SK-N-SH (cell line): ENCODE measurements around the gene HRH3. TPM values are rescaled to one million over a fixed set of nuclear protein-coding genes. Genes with fewer than 3 reads are reported as not detected.

ENCODE experiments used
- CTCF ChIA-PET: fragments of 300-600, 350-600 bp; formaldehyde crosslinking; extraction: SDS; loops from one replicate; lab custom pipeline; 2021; lab: Yijun Ruan, JAX
- POLR2A ChIA-PET: fragments of 350-600 bp; sonication (Branson Sonifier 250); formaldehyde crosslinking; extraction: SDS; loops from one replicate; lab custom pipeline; 2020; ENCODE audit warnings: antibody characterized with exemption, inconsistent platforms; lab: Yijun Ruan, JAX
- DNase-seq: peaks from one replicate; pipeline ENCODE4 v3.0.0; 2012
- H2AFZ ChIP-seq: fragments of 200-600 bp; sonication (generic); 2 replicates; pipeline ENCODE4 v1.8.1; 2016; ENCODE audit warnings: antibody characterized with exemption, mild to moderate bottlenecking, low read depth
- H3F3A ChIP-seq: fragments of 200-600 bp; sonication (generic); replicated peaks from 2 replicates; pipeline ENCODE3; 2016; ENCODE audit warnings: antibody characterized with exemption, mild to moderate bottlenecking; ENCODE audit not compliant: insufficient read depth
- H3K27ac ChIP-seq, 2 experiments: fragments of 200-500 bp in 1 of 2; fragments of 200-600 bp in 1 of 2; sonication (Bioruptor generic) in 1 of 2; sonication (generic), shearing (Covaris generic) in 1 of 2; 2 replicates each; pipeline versions ENCODE4 v1.5.1 to v1.6.1; 2014 to 2016; ENCODE audit warnings: low read depth in 2 of 2, inconsistent platforms in 1 of 2, low read length in 1 of 2, mild to moderate bottlenecking in 1 of 2, mixed read lengths in 1 of 2
- H3K27me3 ChIP-seq: fragments of 200-600 bp; sonication (generic), shearing (Covaris generic); 2 replicates; pipeline ENCODE4 v1.6.1; 2016; ENCODE audit warnings: mixed run types; ENCODE audit not compliant: insufficient read depth
- H3K36me3 ChIP-seq, 2 experiments: fragments of 200-500 bp in 1 of 2; fragments of 200-600 bp in 1 of 2; sonication (Bioruptor generic) in 1 of 2; sonication (generic) in 1 of 2; replicated peaks in 1 of 2; 2 replicates each; pipeline versions ENCODE3 to v1.5.1; 2014 to 2016; ENCODE audit warnings: low read length in 1 of 2, mild to moderate bottlenecking in 1 of 2; ENCODE audit not compliant: insufficient read depth in 2 of 2, control insufficient read depth in 1 of 2
- H3K4me1 ChIP-seq, 2 experiments: fragments of 200-500 bp in 1 of 2; fragments of 200-600 bp in 1 of 2; sonication (Bioruptor generic) in 1 of 2; sonication (generic), shearing (Covaris generic) in 1 of 2; 2 replicates each; pipeline versions ENCODE4 v1.5.1 to v1.6.1; 2014 to 2016; ENCODE audit warnings: low read depth in 1 of 2, low read length in 1 of 2, mixed run types in 1 of 2; ENCODE audit not compliant: insufficient read depth in 2 of 2, control insufficient read depth in 1 of 2
- H3K4me2 ChIP-seq: fragments of 200-600 bp; sonication (generic), shearing (Covaris generic); 2 replicates; pipeline ENCODE4 v1.6.1; 2017; ENCODE audit warnings: mixed run types
- H3K4me3 ChIP-seq, 2 experiments: fragments of 200-500 bp in 1 of 2; fragments of 200-600 bp in 1 of 2; sonication (Bioruptor generic) in 1 of 2; sonication (generic), shearing (Covaris generic) in 1 of 2; 2 replicates each; pipeline versions ENCODE4 v1.5.1 to v1.8.1; 2014 to 2016; ENCODE audit warnings: low read depth in 2 of 2, inconsistent platforms in 1 of 2, low read length in 1 of 2, mild to moderate bottlenecking in 1 of 2, mixed read lengths in 1 of 2, moderate library complexity in 1 of 2
- H3K79me2 ChIP-seq: fragments of 200-600 bp; sonication (generic); 2 replicates; pipeline ENCODE4 v1.8.1; 2017; ENCODE audit warnings: mild to moderate bottlenecking; ENCODE audit not compliant: insufficient read depth
- H3K9ac ChIP-seq: fragments of 200-600 bp; sonication (generic); 2 replicates; pipeline ENCODE4 v1.6.1; 2017; ENCODE audit warnings: mixed run types
- H3K9me2 ChIP-seq: fragments of 200-600 bp; sonication (generic); 2 replicates; pipeline ENCODE4 v1.6.1; 2017; ENCODE audit warnings: mixed run types
- H3K9me3 ChIP-seq: fragments of 200-600 bp; sonication (generic); 2 replicates; pipeline ENCODE4 v1.6.1; 2017; ENCODE audit warnings: mixed run types, mild to moderate bottlenecking, moderate library complexity
- H4K20me1 ChIP-seq: fragments of 200-600 bp; sonication (generic); 2 replicates; pipeline ENCODE4 v1.6.1; 2017; ENCODE audit warnings: mild to moderate bottlenecking, mixed run types; ENCODE audit not compliant: insufficient read depth
- ELF1 ChIP-seq: IDR thresholded peaks from 2 replicates; pipeline ENCODE4 v1.4.0; 2012
- EP300 ChIP-seq, 2 experiments: IDR thresholded peaks; 2 replicates each; pipeline versions ENCODE4 v1.4.0 to v1.6.1; 2012; ENCODE audit warnings: borderline replicate concordance in 1 of 2, low read depth in 1 of 2, low read length in 1 of 2
- FOXJ3 ChIP-seq: sonication (generic); formaldehyde crosslinking; IDR thresholded peaks from 2 replicates; pipeline ENCODE4 v1.5.1; 2020; ENCODE audit warnings: mild to moderate bottlenecking, missing genetic modification reagents
- MAX ChIP-seq: IDR thresholded peaks from 2 replicates; pipeline ENCODE4 v1.4.0; 2012; ENCODE audit warnings: low read depth
- MEF2A ChIP-seq: IDR thresholded peaks from 2 replicates; pipeline ENCODE4 v1.4.0; 2012; ENCODE audit warnings: low read depth, borderline replicate concordance
- NRF1 ChIP-seq: IDR thresholded peaks from 2 replicates; pipeline ENCODE4 v1.6.1; 2012; ENCODE audit warnings: low read depth, mild to moderate bottlenecking, low read length
- POLR2AphosphoS5 ChIP-seq: IDR thresholded peaks from 2 replicates; pipeline ENCODE4 v1.6.1; 2012; ENCODE audit warnings: low read depth, low read length
- REST ChIP-seq: IDR thresholded peaks from 2 replicates; pipeline ENCODE4 v1.6.1; 2012; ENCODE audit warnings: mild to moderate bottlenecking, low read depth, low read length, moderate library complexity
- RFX5 ChIP-seq: IDR thresholded peaks from 2 replicates; pipeline ENCODE4 v1.6.1; 2012; ENCODE audit warnings: mild to moderate bottlenecking, improper control_type of control experiment, low read length
- RXRA ChIP-seq: IDR thresholded peaks from 2 replicates; pipeline ENCODE4 v1.4.0; 2012; ENCODE audit warnings: low read depth, mild to moderate bottlenecking, borderline replicate concordance
- TAF1 ChIP-seq: IDR thresholded peaks from 2 replicates; pipeline ENCODE4 v1.6.1; 2012; ENCODE audit warnings: low read depth, mild to moderate bottlenecking, low read length, moderate library complexity, borderline replicate concordance
- TCF12 ChIP-seq: IDR thresholded peaks from 2 replicates; pipeline ENCODE4 v1.4.0; 2012
- TEAD4 ChIP-seq: IDR thresholded peaks from 2 replicates; pipeline ENCODE4 v1.4.0; 2012; ENCODE audit warnings: mild to moderate bottlenecking, borderline replicate concordance; ENCODE audit not compliant: insufficient read depth
- USF2 ChIP-seq: fragments of 150-350 bp; IDR thresholded peaks from 2 replicates; pipeline ENCODE4 v1.6.1; 2017; ENCODE audit warnings: antibody characterized with exemption, low read length, low read depth, borderline replicate concordance
- WGBS: methylation state at CpG from one replicate; pipeline ENCODE4 v1.1.6; 2017; ENCODE audit warnings: low lambda C conversion rate; 5-methylcytosine and 5-hydroxymethylcytosine counted together
- polyA plus RNA-seq, 3 experiments: library from polyadenylated mRNA; depleted of rRNA; stranded (reverse); fragments of >200 nt; gene quantifications; 2 replicates each; pipeline ENCODE4 v1.2.3, GENCODE V29; 2012

Gene HRH3
- polyA plus RNA-seq, 1 of the 3 experiments (the other 2 are of a cell fraction) = 0.02 TPM

GRCh38 chr20:62262064-62262463 lies 42.0 kb upstream of the HRH3 start:
- 95% methylated on average over 10 of the region's 10 CpGs for WGBS
- CTCF ChIA-PET = interaction anchor here (0.6 kb wide), 1 partner anchor 10 kb away, joined by 3 read pairs; no protein-coding TSS in a partner anchor
- Histone ChIP-seq H3K9me3 (no peaks in the 10 kb centered on the region), H3K4me1 (no peaks in the 10 kb centered on the region), H3F3A (peaks cover 5% of the 10 kb centered on the region), H3K9me2 (no peaks in the 10 kb centered on the region), H3K4me3 (no peak overlapping the region), H3K27me3 (no peaks in the 10 kb centered on the region), H4K20me1 (peaks cover 31% of the 10 kb centered on the region), H3K79me2 (peaks cover 24% of the 10 kb centered on the region), H3K36me3 (peaks cover 27 to 44% of the 10 kb centered on the region in 2 experiments), H2AFZ (no peak overlapping the region), H3K4me2 (no peak overlapping the region), H3K27ac (no peak overlapping the region), H3K9ac (no peak overlapping the region)
- TF ChIP-seq MAX = no peak
- no peak for TF ChIP-seq NRF1
- TF ChIP-seq USF2 = no peak
- TF ChIP-seq ELF1 = no peak
- TF ChIP-seq TCF12 = no peak
- TF ChIP-seq MEF2A = no peak
- TF ChIP-seq FOXJ3 (CRISPR knock-in tag) = no peak
- no peak for TF ChIP-seq REST
- no peak for TF ChIP-seq EP300 (IDR thresholded peaks at IDR 0.05; ENCODE audit: borderline replicate concordance in 1 of 2, low read depth in 1 of 2, low read length in 1 of 2)
- TF ChIP-seq POLR2AphosphoS5 = no peak
- no peak for TF ChIP-seq RXRA
- no peak for TF ChIP-seq RFX5
- TF ChIP-seq TAF1 = no peak
- no peak for DNase-seq
- POLR2A ChIA-PET = no interaction called here

- H3K27me3 ChIP-seq = no peaks in the 10 kb centered on the region
- H3K9ac ChIP-seq = no peak overlapping the region
- H3K27ac ChIP-seq = no peak overlapping the region
- no peak overlapping the region for H3K4me2 ChIP-seq
- CTCF ChIA-PET = interaction anchor here (0.8 to 0.9 kb wide), 2 partner anchors 13 to 25 kb away, joined by 3 read pairs; no protein-coding TSS in a partner anchor
- no peaks in the 10 kb centered on the region for H3K9me3 ChIP-seq
- peaks cover 7 to 29% of the 10 kb centered on the region in 2 experiments for H3K36me3 ChIP-seq
- peaks cover 45% of the 10 kb centered on the region for H4K20me1 ChIP-seq
- TF ChIP-seq POLR2AphosphoS5 = no peak
- no peak for TF ChIP-seq ELF1
- TF ChIP-seq MAX = no peak
- no peak for TF ChIP-seq TEAD4
- no peak for TF ChIP-seq REST
- no peak for TF ChIP-seq NRF1
- TF ChIP-seq TCF12 = no peak
- H3K4me1 ChIP-seq = no peaks in the 10 kb centered on the region
- H3K79me2 ChIP-seq = peaks cover 43% of the 10 kb centered on the region
- no peaks in the 10 kb centered on the region for H3K9me2 ChIP-seq
- 93% methylated on average over 8 of the region's 8 CpGs for WGBS
- H3K4me3 ChIP-seq = no peak overlapping the region
- POLR2A ChIA-PET = no interaction called here
- H2AFZ ChIP-seq = no peak overlapping the region
- H3F3A ChIP-seq = peaks cover 5% of the 10 kb centered on the region
- no peak for DNase-seq
Observed at GRCh38 chr20:62259294-62259565, 39.2 kb upstream of the HRH3 start.
